Neural crest cell (in vitro differentiated cells): ENCODE data around the gene EML5. TPM values are rescaled to one million over a fixed set of nuclear protein-coding genes. Genes with fewer than 3 reads are reported as not detected.

Experiments used
- DNase-seq: peaks from one replicate; pipeline ENCODE4 v3.0.0; 2021; ENCODE audit warnings: low read depth, mixed read lengths, low spot score
- H3K27ac Mint-ChIP-seq: one replicate; pipeline ENCODE4 v1.8.0; 2021; ENCODE audit warnings: mild to moderate bottlenecking, mixed read lengths; ENCODE audit not compliant: unreplicated experiment
- H3K27me3 Mint-ChIP-seq: 2 replicates; pipeline ENCODE4 v1.8.0; 2021; ENCODE audit warnings: low read depth, mild to moderate bottlenecking, mixed read lengths
- H3K36me3 Mint-ChIP-seq: 2 replicates; pipeline ENCODE4 v1.8.0; 2021; ENCODE audit warnings: low read depth, mild to moderate bottlenecking, mixed read lengths
- H3K4me1 Mint-ChIP-seq: 2 replicates; pipeline ENCODE4 v1.8.0; 2021; ENCODE audit warnings: mixed read lengths
- H3K4me3 Mint-ChIP-seq: one replicate; pipeline ENCODE4 v1.8.0; 2021; ENCODE audit warnings: mild to moderate bottlenecking, mixed read lengths
- H3K9me3 Mint-ChIP-seq: 2 replicates; pipeline ENCODE4 v1.8.0; 2021; ENCODE audit warnings: mixed read lengths
- total RNA-seq: library from RNA; stranded (reverse); gene quantifications from 2 replicates; pipeline ENCODE4 v1.2.1, GENCODE V29; 2021
- TF ChIP-seq, protein P1 (sequence below): fragments of 200-600 bp; sonication (generic); conservative IDR thresholded peaks from 2 replicates; pipeline ENCODE4 v1.5.0; 2021; ENCODE audit warnings: antibody characterized with exemption, mild to moderate bottlenecking

Gene EML5
- total RNA-seq, 1 donor from 2014 or later = 1.3 TPM

DNA sequence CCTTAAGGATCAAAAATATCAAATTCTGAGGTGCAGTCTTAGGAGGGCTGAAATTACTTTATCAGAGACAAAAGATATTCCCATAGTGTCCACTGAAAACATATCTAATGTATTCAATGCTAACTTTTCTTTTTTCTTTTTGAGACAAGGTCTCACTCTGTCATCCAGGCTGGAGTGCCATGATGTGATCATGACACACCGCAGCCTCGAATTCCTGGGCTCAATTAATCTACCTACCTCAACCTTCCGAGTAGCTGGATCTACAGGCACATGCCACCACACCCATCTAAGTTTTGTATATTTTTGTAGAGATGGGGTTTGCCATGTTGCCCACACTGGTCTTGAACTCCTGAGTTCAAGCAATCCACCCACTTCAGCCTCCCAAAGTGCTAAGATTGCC, 161.7 kb downstream of the EML5 start:
- Mint-ChIP-seq H3K4me3 (no peak overlapping the region), H3K27ac (no peak overlapping the region), H3K4me1 (no peaks in the 10 kb centered on the region), H3K27me3 (no peaks in the 10 kb centered on the region), H3K9me3 (no peaks in the 10 kb centered on the region), H3K36me3 (no peaks in the 10 kb centered on the region)
- TF ChIP-seq, protein P1, sequence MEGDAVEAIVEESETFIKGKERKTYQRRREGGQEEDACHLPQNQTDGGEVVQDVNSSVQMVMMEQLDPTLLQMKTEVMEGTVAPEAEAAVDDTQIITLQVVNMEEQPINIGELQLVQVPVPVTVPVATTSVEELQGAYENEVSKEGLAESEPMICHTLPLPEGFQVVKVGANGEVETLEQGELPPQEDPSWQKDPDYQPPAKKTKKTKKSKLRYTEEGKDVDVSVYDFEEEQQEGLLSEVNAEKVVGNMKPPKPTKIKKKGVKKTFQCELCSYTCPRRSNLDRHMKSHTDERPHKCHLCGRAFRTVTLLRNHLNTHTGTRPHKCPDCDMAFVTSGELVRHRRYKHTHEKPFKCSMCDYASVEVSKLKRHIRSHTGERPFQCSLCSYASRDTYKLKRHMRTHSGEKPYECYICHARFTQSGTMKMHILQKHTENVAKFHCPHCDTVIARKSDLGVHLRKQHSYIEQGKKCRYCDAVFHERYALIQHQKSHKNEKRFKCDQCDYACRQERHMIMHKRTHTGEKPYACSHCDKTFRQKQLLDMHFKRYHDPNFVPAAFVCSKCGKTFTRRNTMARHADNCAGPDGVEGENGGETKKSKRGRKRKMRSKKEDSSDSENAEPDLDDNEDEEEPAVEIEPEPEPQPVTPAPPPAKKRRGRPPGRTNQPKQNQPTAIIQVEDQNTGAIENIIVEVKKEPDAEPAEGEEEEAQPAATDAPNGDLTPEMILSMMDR = no peak
- DNase-seq = no peak

DNA sequence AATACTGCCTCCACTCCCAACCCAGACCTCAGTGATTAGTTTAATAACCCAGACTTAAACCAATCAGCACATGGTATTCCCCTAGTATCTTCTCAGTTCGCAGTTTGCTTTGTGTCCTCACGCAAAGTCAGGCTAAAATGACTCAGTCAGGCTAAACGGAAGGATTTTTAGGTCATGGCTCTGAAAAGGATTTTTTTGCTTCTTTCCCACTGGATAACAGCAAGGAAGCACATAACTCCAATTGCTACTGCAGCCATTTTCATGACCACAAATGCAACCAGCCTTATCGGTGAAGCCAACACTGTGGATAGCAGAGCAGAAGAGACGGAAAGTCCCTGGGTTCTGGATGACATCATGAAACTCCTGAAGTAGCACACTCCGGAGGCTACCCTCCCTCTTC, 162.2 kb downstream of the EML5 start:
- Mint-ChIP-seq H3K9me3 (no peaks in the 10 kb centered on the region), H3K27ac (no peak overlapping the region), H3K4me3 (no peak overlapping the region), H3K4me1 (no peaks in the 10 kb centered on the region), H3K36me3 (no peaks in the 10 kb centered on the region), H3K27me3 (no peaks in the 10 kb centered on the region)
- TF ChIP-seq, protein P1 = no peak
- DNase-seq = no peak

DNA sequence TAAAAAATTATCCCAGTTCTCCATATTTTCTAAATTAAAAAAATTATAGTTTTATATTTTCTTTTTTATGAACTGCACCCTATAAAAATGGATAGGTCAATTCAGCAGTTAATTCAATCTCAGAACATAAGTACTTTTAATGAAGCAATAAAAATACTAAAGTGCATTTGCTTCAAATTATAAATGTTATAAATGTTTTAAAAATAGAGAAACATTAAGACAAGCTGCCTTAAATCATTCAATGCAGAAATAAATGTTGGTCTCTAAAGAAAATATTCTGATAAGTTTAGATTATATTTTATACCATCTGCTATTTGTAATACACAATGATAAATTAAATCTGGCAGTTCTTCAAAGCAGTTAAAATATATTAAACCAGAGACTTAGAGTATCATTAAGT, 164.3 kb downstream of the EML5 start:
- H3K9me3 Mint-ChIP-seq = no peaks in the 10 kb centered on the region
- H3K4me1 Mint-ChIP-seq = no peaks in the 10 kb centered on the region
- no peak for DNase-seq
- H3K36me3 Mint-ChIP-seq = no peaks in the 10 kb centered on the region
- no peak overlapping the region for H3K4me3 Mint-ChIP-seq
- H3K27me3 Mint-ChIP-seq = no peaks in the 10 kb centered on the region
- TF ChIP-seq, protein P1 = no peak
- no peak overlapping the region for H3K27ac Mint-ChIP-seq

DNA sequence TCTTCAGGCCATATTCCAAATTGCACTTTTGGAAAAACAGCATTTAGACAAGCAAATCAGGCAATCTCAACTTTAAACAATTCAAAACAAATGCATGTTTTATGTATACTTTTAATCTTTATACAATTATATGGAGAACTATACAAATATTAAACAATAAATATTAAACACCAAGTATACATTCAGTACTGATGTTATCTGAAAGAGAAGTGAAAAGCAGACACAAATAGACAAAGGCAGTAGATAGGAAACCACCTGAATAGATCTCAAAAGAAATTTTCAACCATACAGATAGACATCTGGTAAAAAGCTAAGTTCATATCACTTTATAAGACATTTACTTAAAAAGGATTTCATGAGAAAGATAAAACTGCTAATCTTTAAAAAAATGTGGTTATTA, 164.7 kb downstream of the EML5 start:
- TF ChIP-seq, protein P1 = no peak
- no peaks in the 10 kb centered on the region for H3K4me1 Mint-ChIP-seq
- DNase-seq = no peak
- no peaks in the 10 kb centered on the region for H3K36me3 Mint-ChIP-seq
- H3K27ac Mint-ChIP-seq = no peak overlapping the region
- H3K9me3 Mint-ChIP-seq = no peaks in the 10 kb centered on the region
- H3K4me3 Mint-ChIP-seq = no peak overlapping the region
- H3K27me3 Mint-ChIP-seq = no peaks in the 10 kb centered on the region

DNA sequence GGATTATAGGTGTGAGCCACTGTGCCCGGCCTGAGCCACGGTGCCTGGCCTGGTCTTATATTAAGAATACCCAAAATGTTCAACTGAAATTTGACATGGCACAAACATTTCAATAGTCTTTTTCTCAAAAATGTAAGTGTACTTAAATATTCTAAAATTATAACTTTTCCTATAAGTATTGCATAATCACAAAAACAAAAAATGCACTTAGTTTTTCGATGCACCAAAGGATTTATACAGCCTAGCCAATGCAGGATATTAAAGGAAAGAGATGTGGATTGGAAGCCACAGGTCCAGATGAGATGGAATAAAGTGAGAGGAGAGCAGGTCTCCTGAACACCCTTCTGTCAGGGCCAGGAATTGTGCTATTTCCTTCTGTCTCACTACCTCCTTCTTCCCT, 167.1 kb downstream of the EML5 start:
- Mint-ChIP-seq H3K27me3 (no peaks in the 10 kb centered on the region), H3K4me3 (no peak overlapping the region), H3K9me3 (no peaks in the 10 kb centered on the region), H3K27ac (no peak overlapping the region), H3K36me3 (no peaks in the 10 kb centered on the region), H3K4me1 (peaks cover 11% of the 10 kb centered on the region)
- TF ChIP-seq, protein P1 = no peak
- DNase-seq = no peak

DNA sequence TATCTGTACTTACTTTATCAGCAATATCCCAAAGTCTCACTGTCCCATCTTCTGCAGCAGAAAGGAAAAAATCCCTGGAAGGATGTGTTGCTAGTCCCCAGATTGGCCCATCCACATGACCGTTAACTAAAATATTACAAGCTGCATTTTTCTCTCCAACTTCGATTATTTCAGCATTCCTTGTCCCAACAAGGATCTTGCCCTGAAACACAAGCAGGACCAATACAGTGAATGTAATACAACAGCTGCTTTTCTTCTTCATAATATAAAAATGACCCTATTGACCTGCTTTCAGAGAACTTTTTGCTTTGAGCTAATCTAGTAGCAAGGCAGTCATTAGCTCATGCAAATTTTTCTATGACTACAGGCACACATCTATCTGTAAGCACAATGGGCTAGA, 171.7 kb downstream of the EML5 start:
- TF ChIP-seq, protein P1 = no peak
- Mint-ChIP-seq H3K27me3 (no peaks in the 10 kb centered on the region), H3K4me3 (no peak overlapping the region), H3K9me3 (no peaks in the 10 kb centered on the region), H3K4me1 (peaks cover 17% of the 10 kb centered on the region), H3K27ac (no peak overlapping the region), H3K36me3 (peaks cover 5% of the 10 kb centered on the region)
- no peak for DNase-seq
